Measurements from ENCODE around the gene XYLT1. TPM values are rescaled to one million over a fixed set of nuclear protein-coding genes. Genes with fewer than 3 reads are reported as not detected.

Gene XYLT1
- total and polyA plus RNA-seq, 9 of the 15 experiments (the other 6 are each of a cell fraction or from before 2014, with no cell fraction given) = 0.03 to 0.09 (median 0.08) TPM; not detected in 6

DNA sequence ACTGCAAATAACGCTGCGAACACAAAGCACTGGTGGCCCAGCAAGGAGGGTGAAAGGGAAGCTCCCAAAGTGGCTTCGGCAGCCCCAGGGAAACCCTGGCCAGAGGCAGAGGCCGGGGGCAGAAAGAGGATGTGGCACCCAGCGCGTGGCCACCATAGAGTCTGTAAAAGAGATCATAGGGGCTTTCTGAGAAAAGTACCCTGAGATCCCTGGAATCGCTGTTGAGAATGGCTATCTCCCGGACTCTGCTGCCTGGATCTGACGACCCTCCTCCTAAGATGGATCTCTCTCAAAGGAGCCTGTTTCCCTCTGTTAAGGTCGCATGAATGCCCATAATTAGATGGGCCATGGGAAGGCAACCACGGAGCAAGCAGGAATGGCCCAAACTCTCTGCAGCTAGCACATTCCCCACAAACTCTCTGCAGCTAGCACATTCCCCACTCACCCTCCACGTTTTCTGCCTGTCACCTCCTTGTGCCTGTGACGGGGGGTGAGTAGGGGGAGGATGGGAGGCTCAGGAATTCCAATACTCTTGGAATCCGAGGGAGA, 364.4 kb downstream of the XYLT1 start:
- no peaks in the 10 kb centered on the region for H3K27me3 ChIP-seq (ENCODE audit: control insufficient read depth in 2 of 2, insufficient read depth in 2 of 2, low read length in 2 of 2)
- peaks cover 34% of the 10 kb centered on the region for H4K20me1 ChIP-seq (replicated peaks; ENCODE audit: control insufficient read depth, insufficient read depth, low read length)
- no peaks in the 10 kb centered on the region for H3K79me2 ChIP-seq (ENCODE audit: control insufficient read depth, insufficient read depth, low read length)
- TF ChIP-seq CBX3 (IDR thresholded peaks at IDR 0.05; ENCODE audit: borderline replicate concordance in 1 of 2, low read length in 2 of 2) (no peak), ZNF41 (CRISPR knock-in tag; conservative IDR thresholded peaks at IDR 0.05) (no peak), ZNF134 (CRISPR knock-in tag; conservative IDR thresholded peaks at IDR 0.05) (no peak), ZNF212 (CRISPR knock-in tag; IDR thresholded peaks at IDR 0.05) (no peak), LCOR (CRISPR knock-in tag; IDR thresholded peaks at IDR 0.05) (no peak)
- H3K9me3 ChIP-seq (replicated peaks; ENCODE audit: control insufficient read depth, insufficient read depth, low read depth, low read length) = no peaks in the 10 kb centered on the region
- H3K9me1 ChIP-seq (ENCODE audit: control insufficient read depth, insufficient read depth, low read length) = no peaks in the 10 kb centered on the region
- no peak overlapping the region for H3K4me2 ChIP-seq (ENCODE audit: insufficient read depth, low read length)
- intact Hi-C loops (cut with micrococcal nuclease) (no loop called here), in situ Hi-C loops (cut with MboI) (no loop called here)
- no peak overlapping the region for H2AFZ ChIP-seq (ENCODE audit: low read depth, low read length)
- peaks cover 0 to 4% of the 10 kb centered on the region in 2 experiments; a peak in 1 of 5 replicates for H3K4me1 ChIP-seq (replicated peaks in 1 of 2; ENCODE audit: control insufficient read depth in 2 of 2, insufficient read depth in 2 of 2, low read length in 2 of 2)
- H3K4me3 ChIP-seq = no peak overlapping the region
- no peak for ATAC-seq
- H3K27ac ChIP-seq (ENCODE audit: extremely low read depth, low read depth, low read length) = no peak overlapping the region
- no peaks in the 10 kb centered on the region for H3K36me3 ChIP-seq (ENCODE audit: control insufficient read depth, insufficient read depth, low read length)
- no peak for DNase-seq (ENCODE audit: extremely low read depth in 1 of 4, low spot score in 3 of 4)
- ChIA-PET POLR2A (interaction anchor here (0.6 kb wide), 1 partner anchor 179 kb away, joined by 3 read pairs; no protein-coding TSS in a partner anchor), CTCF (ENCODE audit: low intra/inter-chr PET ratio) (no interaction called here)
- WGBS (ENCODE audit: insufficient coverage, low coverage, missing lambda C conversion rate) = 51% methylated on average over 14 of the region's 14 CpGs
- FAIRE-seq = no peak
- BruUV-seq (replicated peaks) = no TSS peak
- no peak overlapping the region for H3K9ac ChIP-seq (ENCODE audit: insufficient read depth in 1 of 2, low read depth in 2 of 2, low read length in 2 of 2)

DNA sequence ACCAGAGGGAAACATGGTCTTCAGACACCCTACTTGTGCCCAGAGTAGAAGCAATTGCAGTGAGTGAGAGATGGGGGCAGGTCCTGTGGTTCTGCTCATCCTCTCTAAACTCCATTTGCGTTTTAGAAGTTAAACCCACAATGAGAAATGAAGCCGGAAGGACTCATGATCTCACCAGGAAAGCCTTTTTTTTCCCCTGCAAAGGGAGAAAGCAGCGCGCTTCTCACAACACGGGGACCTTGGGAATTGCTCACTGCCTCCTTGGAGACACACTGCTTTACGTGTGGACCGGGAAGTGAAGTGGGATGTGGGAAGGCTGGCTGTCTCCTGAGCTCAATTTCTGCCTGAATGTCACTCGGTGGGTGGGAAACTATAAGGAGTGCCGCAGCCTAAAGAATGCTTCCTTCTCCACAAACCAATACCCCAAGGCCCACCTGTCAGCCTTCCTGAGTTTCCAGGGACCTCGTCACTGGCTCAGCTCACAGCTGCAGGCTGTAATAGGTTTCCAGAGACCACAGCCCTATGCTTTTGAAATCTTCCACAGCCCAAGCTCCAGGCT, 365.4 kb downstream of the XYLT1 start:
- no peaks in the 10 kb centered on the region for H3K36me3 ChIP-seq (ENCODE audit: control insufficient read depth, insufficient read depth, low read length)
- H4K20me1 ChIP-seq (replicated peaks; ENCODE audit: control insufficient read depth, insufficient read depth, low read length) = peaks cover 34% of the 10 kb centered on the region
- intact Hi-C loops (cut with micrococcal nuclease) = no loop called here
- FAIRE-seq (no peak), DNase-seq (ENCODE audit: extremely low read depth in 1 of 4, low spot score in 3 of 4) (no peak), ATAC-seq (no peak)
- H3K9me3 ChIP-seq (replicated peaks; ENCODE audit: control insufficient read depth, insufficient read depth, low read depth, low read length) = no peaks in the 10 kb centered on the region
- in situ Hi-C loops (cut with MboI) = no loop called here
- ChIA-PET CTCF (ENCODE audit: low intra/inter-chr PET ratio) (no interaction called here), POLR2A (no interaction called here)
- H3K4me3 ChIP-seq = no peak overlapping the region
- no peak overlapping the region for H3K4me2 ChIP-seq (ENCODE audit: insufficient read depth, low read length)
- whole genome bisulfite sequencing (ENCODE audit: insufficient coverage, low coverage, missing lambda C conversion rate) = 52% methylated on average over 10 of the region's 10 CpGs
- BruUV-seq (replicated peaks) = no TSS peak
- H3K79me2 ChIP-seq (ENCODE audit: control insufficient read depth, insufficient read depth, low read length) = no peaks in the 10 kb centered on the region
- H2AFZ ChIP-seq (ENCODE audit: low read depth, low read length) = no peak overlapping the region
- H3K9ac ChIP-seq (ENCODE audit: insufficient read depth in 1 of 2, low read depth in 2 of 2, low read length in 2 of 2) = no peak overlapping the region
- H3K4me1 ChIP-seq (replicated peaks in 1 of 2; ENCODE audit: control insufficient read depth in 2 of 2, insufficient read depth in 2 of 2, low read length in 2 of 2) = peaks cover 0 to 4% of the 10 kb centered on the region in 2 experiments; a peak in 1 of 5 replicates
- H3K9me1 ChIP-seq (ENCODE audit: control insufficient read depth, insufficient read depth, low read length) = no peaks in the 10 kb centered on the region
- H3K27me3 ChIP-seq (ENCODE audit: control insufficient read depth in 2 of 2, insufficient read depth in 2 of 2, low read length in 2 of 2) = no peaks in the 10 kb centered on the region
- no peak overlapping the region for H3K27ac ChIP-seq (ENCODE audit: extremely low read depth, low read depth, low read length)
- TF ChIP-seq ZNF586 (CRISPR knock-in tag; conservative IDR thresholded peaks at IDR 0.05) (no peak), SMARCA4 (IDR thresholded peaks at IDR 0.05) (no peak), HDAC3 (IDR thresholded peaks at IDR 0.05; ENCODE audit: borderline replicate concordance, partially characterized antibody) (no peak), CREM (IDR thresholded peaks at IDR 0.05; ENCODE audit: low read depth) (no peak), PURB (CRISPR knock-in tag; IDR thresholded peaks at IDR 0.05; ENCODE audit: low read depth) (no peak), HLTF (IDR thresholded peaks at IDR 0.05) (no peak), ETV1 (tag; conservative IDR thresholded peaks at IDR 0.05; ENCODE audit: low read depth) (no peak), E2F3 (CRISPR knock-in tag; IDR thresholded peaks at IDR 0.05) (no peak), TARDBP (IDR thresholded peaks at IDR 0.05) (no peak), NFIX (CRISPR knock-in tag; IDR thresholded peaks at IDR 0.05; ENCODE audit: low read depth) (no peak), NR3C1 (CRISPR knock-in tag; IDR thresholded peaks at IDR 0.05) (no peak)
- TF ChIP-seq, protein P1, sequence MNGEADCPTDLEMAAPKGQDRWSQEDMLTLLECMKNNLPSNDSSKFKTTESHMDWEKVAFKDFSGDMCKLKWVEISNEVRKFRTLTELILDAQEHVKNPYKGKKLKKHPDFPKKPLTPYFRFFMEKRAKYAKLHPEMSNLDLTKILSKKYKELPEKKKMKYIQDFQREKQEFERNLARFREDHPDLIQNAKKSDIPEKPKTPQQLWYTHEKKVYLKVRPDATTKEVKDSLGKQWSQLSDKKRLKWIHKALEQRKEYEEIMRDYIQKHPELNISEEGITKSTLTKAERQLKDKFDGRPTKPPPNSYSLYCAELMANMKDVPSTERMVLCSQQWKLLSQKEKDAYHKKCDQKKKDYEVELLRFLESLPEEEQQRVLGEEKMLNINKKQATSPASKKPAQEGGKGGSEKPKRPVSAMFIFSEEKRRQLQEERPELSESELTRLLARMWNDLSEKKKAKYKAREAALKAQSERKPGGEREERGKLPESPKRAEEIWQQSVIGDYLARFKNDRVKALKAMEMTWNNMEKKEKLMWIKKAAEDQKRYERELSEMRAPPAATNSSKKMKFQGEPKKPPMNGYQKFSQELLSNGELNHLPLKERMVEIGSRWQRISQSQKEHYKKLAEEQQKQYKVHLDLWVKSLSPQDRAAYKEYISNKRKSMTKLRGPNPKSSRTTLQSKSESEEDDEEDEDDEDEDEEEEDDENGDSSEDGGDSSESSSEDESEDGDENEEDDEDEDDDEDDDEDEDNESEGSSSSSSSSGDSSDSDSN (IDR thresholded peaks at IDR 0.05; ENCODE audit: borderline replicate concordance in 1 of 2, low read depth in 2 of 2, low read length in 2 of 2) = no peak

Data from K562 (cell line).